NCI-H345 treated with DMSO at 0.1 percent for 48 hours (cell line): ENCODE results near the gene CDKN2AIP.

Experiments
- DNase-seq: peaks from one replicate; lab custom pipeline; 2025; ENCODE audit not compliant: unreplicated experiment; lab: John Stamatoyannopoulos, UW

Gene CDKN2AIP

GRCh38 chr4:183444214-183445096, at the start of gene CDKN2AIP:
TSS of gene CDKN2AIP (plus strand) at chr4:183444636. CDS start at chr4:183444798, 162 bp downstream.
- DNase-seq = peak; percentile 68

- DNase-seq = no peak
These were observed 49.0 kb upstream of the CDKN2AIP start for GRCh38 chr4:183395395-183395794.

- no peak for DNase-seq
These were observed 48.2 kb upstream of the CDKN2AIP start for GRCh38 chr4:183396227-183396637.

- DNase-seq = no peak
These were observed 46.6 kb upstream of the CDKN2AIP start for GRCh38 chr4:183397741-183398297.

- DNase-seq = peak; percentile 6
These were observed 45.9 kb upstream of the CDKN2AIP start for GRCh38 chr4:183398298-183399125.

- DNase-seq = no peak
These were observed 45.3 kb upstream of the CDKN2AIP start for GRCh38 chr4:183399126-183399522.

GRCh38 chr4:183399616-183400015, 44.8 kb upstream of the CDKN2AIP start:
- DNase-seq = no peak

GRCh38 chr4:183400035-183400434, 44.4 kb upstream of the CDKN2AIP start:
- DNase-seq = no peak

- no peak for DNase-seq
These were observed 43.0 kb upstream of the CDKN2AIP start for GRCh38 chr4:183401473-183401872.

- DNase-seq = no peak
These were observed 41.7 kb upstream of the CDKN2AIP start for GRCh38 chr4:183402771-183403170.

- DNase-seq = no peak
These were observed 41.0 kb upstream of the CDKN2AIP start for GRCh38 chr4:183403486-183403885.

- DNase-seq = no peak
These were observed 40.5 kb upstream of the CDKN2AIP start for GRCh38 chr4:183403961-183404360.

GRCh38 chr4:183405303-183405702, 39.1 kb upstream of the CDKN2AIP start:
- DNase-seq = no peak

- peak; percentile 44 for DNase-seq
These were observed 37.3 kb upstream of the CDKN2AIP start for GRCh38 chr4:183407128-183407585.

GRCh38 chr4:183407635-183408464, 36.6 kb upstream of the CDKN2AIP start:
- no peak for DNase-seq

- DNase-seq = no peak
These were observed 35.6 kb upstream of the CDKN2AIP start for GRCh38 chr4:183408796-183409195.

GRCh38 chr4:183409483-183409882, 35.0 kb upstream of the CDKN2AIP start:
- DNase-seq = no peak

- no peak for DNase-seq
These were observed 34.5 kb upstream of the CDKN2AIP start for GRCh38 chr4:183409934-183410333.

GRCh38 chr4:183411291-183411861, 33.1 kb upstream of the CDKN2AIP start:
- no peak for DNase-seq

GRCh38 chr4:183412821-183413220, 31.6 kb upstream of the CDKN2AIP start:
- DNase-seq = no peak
